HG03066 (cell line): Measurements from ENCODE around the gene DYNC2LI1.
"Not testable (repeated sequence)": the region's sequence is repeated elsewhere in the genome, so short reads cannot be mapped to it uniquely, and the experiment has no call there.

ENCODE experiments used
- ATAC-seq: cut with Tn5 transposase; IDR thresholded peaks from one replicate; pipeline ENCODE4 v1.9.1; 2021; ENCODE audit warnings: low read depth; ENCODE audit not compliant: unreplicated experiment

Gene DYNC2LI1

GRCh38 chr2:43773876-43774613 lies at the start of gene DYNC2LI1:
Gene DYNC2LI1, plus strand, starts transcription at chr2:43774039. Its CDS starts 100 bp downstream, at chr2:43774139.
- peak; percentile 99 for ATAC-seq

GRCh38 chr2:43724728-43725526 lies 48.9 kb upstream of the DYNC2LI1 start:
- no peak for ATAC-seq

GRCh38 chr2:43725711-43726246 lies 48.1 kb upstream of the DYNC2LI1 start:
- ATAC-seq, result no peak

- ATAC-seq, result not testable (repeated sequence)
Measured at GRCh38 chr2:43726961-43727633, 46.7 kb upstream of the DYNC2LI1 start.

- no peak for ATAC-seq
Measured at GRCh38 chr2:43727634-43728014, 46.2 kb upstream of the DYNC2LI1 start.

- ATAC-seq, result no peak
Measured at GRCh38 chr2:43729491-43730174, 44.2 kb upstream of the DYNC2LI1 start.

- ATAC-seq, result no peak
Measured at GRCh38 chr2:43731211-43731610, 42.6 kb upstream of the DYNC2LI1 start.

- no peak for ATAC-seq
Measured at GRCh38 chr2:43736637-43737036, 37.2 kb upstream of the DYNC2LI1 start.

GRCh38 chr2:43737097-43737854 lies 36.6 kb upstream of the DYNC2LI1 start:
- no peak for ATAC-seq

- ATAC-seq, result no peak
Measured at GRCh38 chr2:43737855-43738254, 36.0 kb upstream of the DYNC2LI1 start.

- no peak for ATAC-seq
Measured at GRCh38 chr2:43738257-43738656, 35.6 kb upstream of the DYNC2LI1 start.

- ATAC-seq, result no peak
Measured at GRCh38 chr2:43743706-43744105, 30.1 kb upstream of the DYNC2LI1 start.

GRCh38 chr2:43745457-43745856 lies 28.4 kb upstream of the DYNC2LI1 start:
- no peak for ATAC-seq

GRCh38 chr2:43748333-43748732 lies 25.5 kb upstream of the DYNC2LI1 start:
- ATAC-seq, result no peak

- ATAC-seq, result no peak
Measured at GRCh38 chr2:43749583-43749982, 24.3 kb upstream of the DYNC2LI1 start.

GRCh38 chr2:43751476-43751990 lies 22.3 kb upstream of the DYNC2LI1 start:
- no peak for ATAC-seq

- ATAC-seq, result no peak
Measured at GRCh38 chr2:43752302-43752701, 21.5 kb upstream of the DYNC2LI1 start.

- ATAC-seq, result no peak
Measured at GRCh38 chr2:43754180-43754579, 19.7 kb upstream of the DYNC2LI1 start.

GRCh38 chr2:43758739-43759138 lies 15.1 kb upstream of the DYNC2LI1 start:
- ATAC-seq, result no peak

GRCh38 chr2:43759195-43759594 lies 14.6 kb upstream of the DYNC2LI1 start:
- no peak for ATAC-seq
